Right kidney (tissue), 1 donor: ENCODE results near the gene ITGA7.

Experiments used
- DNase-seq: peaks from one replicate; pipeline ENCODE4 v3.0.0-alpha.2; 2016

Gene ITGA7

GRCh38 chr12:55736780-55737580, 29.3 kb upstream of the ITGA7 start:
- DNase-seq: peak; percentile 59

GRCh38 chr12:55736076-55736475, 28.4 kb upstream of the ITGA7 start:
- DNase-seq: no peak

GRCh38 chr12:55734595-55734994, 26.9 kb upstream of the ITGA7 start:
- DNase-seq: no peak

DNA sequence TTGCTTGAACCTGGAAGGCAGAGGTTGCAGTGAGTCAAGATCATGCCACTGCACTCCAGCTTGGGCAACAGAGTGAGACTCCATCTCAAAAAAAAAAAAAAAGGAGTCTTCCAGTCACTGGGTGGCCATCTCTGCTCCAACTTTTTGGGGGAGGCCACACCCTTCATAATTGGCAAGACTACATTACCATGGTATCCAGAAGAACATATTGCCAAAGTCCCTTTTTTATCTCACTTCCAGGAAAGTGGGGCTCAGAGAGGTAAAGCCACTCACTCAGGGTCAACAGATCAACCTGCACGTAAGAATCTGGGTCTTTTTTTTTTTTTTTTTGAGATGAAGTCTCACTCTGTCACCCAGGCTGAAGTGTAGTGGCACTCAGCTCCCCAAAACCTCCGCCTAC, 26.2 kb upstream of the ITGA7 start:
- DNase-seq: no peak

- no peak for DNase-seq
Measured at GRCh38 chr12:55733021-55733555, 25.4 kb upstream of the ITGA7 start.

DNA sequence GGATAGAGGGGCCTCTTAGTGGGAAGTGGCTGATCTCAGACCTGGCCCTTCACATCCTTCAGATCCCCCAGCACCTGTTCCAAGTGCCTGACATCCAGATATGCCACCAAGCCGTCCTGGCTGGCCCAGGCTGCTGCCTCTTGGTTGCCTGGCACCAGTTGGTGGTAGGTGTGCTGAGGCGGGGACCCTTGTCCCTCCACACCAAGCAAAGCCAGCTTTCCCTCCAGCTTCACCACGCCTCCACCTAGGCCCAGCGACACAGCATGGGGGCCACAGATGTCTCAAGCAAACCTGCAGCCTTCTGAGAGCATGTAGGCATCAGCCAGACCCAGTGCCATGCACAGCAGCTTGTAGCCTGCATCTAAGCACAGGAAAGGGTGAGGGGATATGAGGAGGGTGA, 24.6 kb upstream of the ITGA7 start:
- DNase-seq: no peak

- DNase-seq: peak; percentile 84
Measured at GRCh38 chr12:55729819-55730818, 22.4 kb upstream of the ITGA7 start.

GRCh38 chr12:55728939-55729818, 21.5 kb upstream of the ITGA7 start, which contains the start of gene CD63:
CD63 (minus strand) TSS chr12:55729009; CDS start chr12:55728341, 668 bp downstream.
- peak; percentile 95 for DNase-seq

- peak; percentile 71 for DNase-seq
Measured at GRCh38 chr12:55728186-55728938, 20.7 kb upstream of the ITGA7 start.

DNA sequence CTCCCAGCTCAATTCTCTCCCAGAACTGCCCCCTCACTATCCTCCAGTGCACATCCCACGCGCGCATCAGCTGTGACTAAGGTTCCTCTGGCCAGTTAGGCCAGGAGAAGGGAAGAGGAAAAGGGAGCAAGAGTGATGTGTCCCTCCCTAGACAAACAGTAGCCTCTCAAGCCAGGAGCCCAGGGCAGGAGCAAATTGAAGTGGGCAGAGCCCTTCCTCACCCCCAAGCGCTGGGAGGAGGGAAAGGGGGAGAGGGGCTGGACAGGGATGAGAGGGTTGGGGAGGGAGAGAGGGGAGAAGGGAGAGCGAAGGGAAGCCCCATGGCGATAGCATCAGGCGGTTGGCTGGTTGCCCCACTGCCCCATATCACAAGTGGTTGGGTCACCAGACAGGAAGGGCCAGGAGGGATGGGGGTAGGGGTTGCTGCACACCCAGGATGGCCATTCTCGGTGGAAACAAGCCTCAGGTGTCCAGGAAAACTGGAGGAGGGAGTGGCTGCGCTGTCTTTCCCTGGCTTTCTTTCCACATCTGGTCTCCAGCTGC, 20.0 kb upstream of the ITGA7 start:
- peak; percentile 70 for DNase-seq

DNA sequence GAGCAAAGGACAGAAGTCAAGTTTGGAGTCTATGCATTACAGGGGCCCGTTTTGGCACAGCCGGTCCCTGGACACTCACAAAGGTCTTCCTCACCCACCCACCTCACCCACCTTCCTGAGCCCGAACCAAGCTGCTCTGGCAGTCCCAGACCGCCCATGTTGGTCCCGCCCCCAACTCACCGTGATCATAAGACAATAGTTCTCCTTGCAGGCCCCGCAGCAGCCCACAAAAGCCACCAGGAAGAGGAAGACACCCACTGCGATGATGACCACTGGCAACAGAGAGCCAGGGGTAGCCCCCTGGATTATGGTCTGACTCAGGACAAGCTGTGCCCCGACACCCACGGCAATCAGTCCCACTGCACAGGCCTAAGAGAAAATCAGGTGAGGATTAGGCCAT, 19.3 kb upstream of the ITGA7 start:
- DNase-seq: no peak

DNA sequence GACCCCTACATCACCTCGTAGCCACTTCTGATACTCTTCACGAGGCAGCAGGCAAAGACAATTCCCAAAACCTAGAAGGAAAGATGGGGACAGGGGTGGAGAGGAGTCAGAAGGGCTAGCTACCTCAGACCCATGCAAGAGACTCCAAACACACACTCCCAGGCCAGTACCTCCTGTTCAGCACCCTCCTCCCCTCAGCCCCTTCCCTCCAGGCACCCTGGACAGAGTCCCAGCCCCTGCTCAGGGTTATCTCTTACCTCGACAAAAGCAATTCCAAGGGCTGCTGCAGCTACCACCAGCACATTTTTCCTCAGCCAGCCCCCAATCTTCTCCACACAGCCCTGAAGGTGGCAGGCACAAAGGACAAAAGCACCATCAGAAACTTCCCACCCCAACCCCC, 17.9 kb upstream of the ITGA7 start:
- no peak for DNase-seq

- DNase-seq: no peak
Measured at GRCh38 chr12:55724940-55725309, 17.2 kb upstream of the ITGA7 start.

DNA sequence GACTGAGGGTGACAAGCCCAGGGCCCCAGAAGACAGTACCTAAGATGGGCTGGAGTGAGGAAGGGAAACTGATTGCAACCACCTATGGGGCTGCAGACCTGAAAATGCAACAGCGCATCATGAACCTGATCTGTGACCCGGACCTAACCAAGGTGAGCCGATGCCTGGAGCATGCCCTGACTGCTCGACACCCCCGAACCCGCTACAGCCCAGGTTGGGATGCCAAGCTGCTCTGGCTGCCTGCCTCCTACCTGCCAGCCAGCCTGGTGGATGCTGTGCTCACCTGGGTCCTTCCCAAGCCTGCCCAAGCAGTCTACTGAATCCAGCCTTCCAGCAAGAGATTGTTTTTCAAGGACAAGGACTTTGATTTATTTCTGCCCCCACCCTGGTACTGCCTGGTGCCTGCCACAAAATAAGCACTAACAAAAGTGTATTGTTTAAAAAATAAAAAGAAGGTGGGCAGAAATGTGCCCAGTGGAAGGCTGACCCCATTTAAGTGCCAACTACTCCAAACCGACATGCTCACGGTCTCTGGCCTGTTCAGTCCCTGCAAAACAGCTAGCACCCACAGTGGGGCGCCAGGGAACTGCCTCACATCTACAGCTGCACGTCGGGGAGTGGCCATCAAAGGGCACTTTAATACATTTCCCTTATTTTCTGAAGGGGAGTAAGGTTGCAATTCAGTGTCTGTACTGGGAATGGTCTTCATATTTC, 16.7 kb upstream of the ITGA7 start:
- peak; percentile 17 for DNase-seq

GRCh38 chr12:55723516-55724225, 16.0 kb upstream of the ITGA7 start:
- DNase-seq: no peak

GRCh38 chr12:55722948-55723347, 15.2 kb upstream of the ITGA7 start:
- no peak for DNase-seq

DNA sequence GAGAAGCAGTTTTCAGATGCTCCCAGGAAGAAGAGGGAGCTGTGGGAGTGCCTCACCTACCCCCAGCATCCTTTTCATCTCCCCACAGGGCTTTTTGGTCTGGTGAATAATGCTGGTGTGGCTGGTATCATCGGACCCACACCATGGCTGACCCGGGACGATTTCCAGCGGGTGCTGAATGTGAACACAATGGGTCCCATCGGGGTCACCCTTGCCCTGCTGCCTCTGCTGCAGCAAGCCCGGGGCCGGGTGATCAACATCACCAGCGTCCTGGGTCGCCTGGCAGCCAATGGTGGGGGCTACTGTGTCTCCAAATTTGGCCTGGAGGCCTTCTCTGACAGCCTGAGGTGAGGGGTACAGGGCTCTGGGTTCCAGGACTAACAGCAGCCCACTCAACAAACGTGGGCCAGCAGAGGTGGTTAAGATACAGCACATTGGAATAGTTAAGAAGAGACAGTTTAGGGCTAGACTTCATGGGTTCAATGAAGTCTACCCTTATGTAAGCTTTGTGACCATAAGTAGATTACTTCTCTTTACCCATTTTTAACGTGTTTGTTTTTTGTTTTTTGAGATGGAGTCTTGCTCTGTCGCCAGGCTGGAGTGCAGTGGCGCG, 14.0 kb upstream of the ITGA7 start:
- no peak for DNase-seq

DNA sequence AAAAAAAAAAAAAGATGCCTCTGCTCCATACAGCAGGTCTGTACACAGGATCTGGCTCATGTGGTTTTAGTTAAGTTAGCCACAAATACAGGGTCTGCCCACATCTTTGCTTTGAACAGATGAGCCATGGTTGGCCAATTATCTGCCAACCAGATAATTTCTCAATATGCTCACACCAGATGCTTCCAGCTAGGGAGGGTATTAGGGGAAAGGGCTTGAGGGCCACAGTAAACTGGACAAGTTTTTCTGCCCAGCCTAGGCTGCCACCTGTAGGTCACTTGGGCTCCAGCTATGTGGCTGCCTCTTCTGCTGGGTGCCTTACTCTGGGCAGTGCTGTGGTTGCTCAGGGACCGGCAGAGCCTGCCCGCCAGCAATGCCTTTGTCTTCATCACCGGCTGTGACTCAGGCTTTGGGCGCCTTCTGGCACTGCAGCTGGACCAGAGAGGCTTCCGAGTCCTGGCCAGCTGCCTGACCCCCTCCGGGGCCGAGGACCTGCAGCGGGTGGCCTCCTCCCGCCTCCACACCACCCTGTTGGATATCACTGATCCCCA, 13.3 kb upstream of the ITGA7 start:
- DNase-seq: peak; percentile 21
